Thyroid gland (tissue), 4 donors: Measurements from ENCODE around the gene GOLGA6L7.
"Not testable (repeated sequence)": the region's sequence is repeated elsewhere in the genome, so short reads cannot be mapped to it uniquely, and the experiment has no call there.

Experiments
- POLR2A ChIP-seq, 2 donors: fragments of 450-650 bp; IDR thresholded peaks; one replicate each; pipeline ENCODE4 v1.6.1; 2017; ENCODE audit warnings: antibody characterized with exemption in 2 of 2, mild to moderate bottlenecking in 2 of 2, moderate library complexity in 1 of 2
- TF ChIP-seq, protein P1 (sequence below), 6 experiments: fragments of 200-600 bp in 3 of 6; fragments of 450-650 bp in 3 of 6; sonication (generic) in 3 of 6; IDR thresholded peaks; one replicate each; pipeline ENCODE4 v1.5.1; 2016 to 2019; ENCODE audit warnings: antibody characterized with exemption in 6 of 6, mild to moderate bottlenecking in 2 of 6, inconsistent platforms in 1 of 6, moderate library complexity in 1 of 6

GRCh38 chr15:28798234-28798633 lies 50.2 kb downstream of the GOLGA6L7 start:
- TF ChIP-seq, protein P1, sequence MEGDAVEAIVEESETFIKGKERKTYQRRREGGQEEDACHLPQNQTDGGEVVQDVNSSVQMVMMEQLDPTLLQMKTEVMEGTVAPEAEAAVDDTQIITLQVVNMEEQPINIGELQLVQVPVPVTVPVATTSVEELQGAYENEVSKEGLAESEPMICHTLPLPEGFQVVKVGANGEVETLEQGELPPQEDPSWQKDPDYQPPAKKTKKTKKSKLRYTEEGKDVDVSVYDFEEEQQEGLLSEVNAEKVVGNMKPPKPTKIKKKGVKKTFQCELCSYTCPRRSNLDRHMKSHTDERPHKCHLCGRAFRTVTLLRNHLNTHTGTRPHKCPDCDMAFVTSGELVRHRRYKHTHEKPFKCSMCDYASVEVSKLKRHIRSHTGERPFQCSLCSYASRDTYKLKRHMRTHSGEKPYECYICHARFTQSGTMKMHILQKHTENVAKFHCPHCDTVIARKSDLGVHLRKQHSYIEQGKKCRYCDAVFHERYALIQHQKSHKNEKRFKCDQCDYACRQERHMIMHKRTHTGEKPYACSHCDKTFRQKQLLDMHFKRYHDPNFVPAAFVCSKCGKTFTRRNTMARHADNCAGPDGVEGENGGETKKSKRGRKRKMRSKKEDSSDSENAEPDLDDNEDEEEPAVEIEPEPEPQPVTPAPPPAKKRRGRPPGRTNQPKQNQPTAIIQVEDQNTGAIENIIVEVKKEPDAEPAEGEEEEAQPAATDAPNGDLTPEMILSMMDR (IDR thresholded peaks at IDR 0.05), result not testable (repeated sequence)
- TF ChIP-seq POLR2A (IDR thresholded peaks at IDR 0.05), result not testable (repeated sequence)
